ENCODE results near the gene PDZRN4.

Gene PDZRN4

DNA sequence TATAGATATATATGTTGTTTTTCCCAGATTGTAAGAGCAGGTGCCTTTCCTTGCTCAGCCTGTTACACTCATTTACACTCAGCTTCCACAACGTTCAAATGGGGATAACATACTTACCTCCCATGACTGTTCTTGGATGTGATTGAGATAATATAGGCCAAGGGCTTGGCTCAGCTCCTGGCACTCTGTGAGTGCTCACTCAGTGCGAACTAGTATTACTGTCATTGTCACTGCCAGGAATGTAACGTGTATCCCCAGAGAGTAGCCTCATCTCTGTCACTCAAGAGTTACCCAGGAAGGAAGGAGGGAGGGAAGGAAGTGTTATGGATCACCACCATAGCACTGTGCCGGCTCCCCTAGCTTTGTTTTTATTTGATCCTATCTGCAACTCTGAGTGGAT lies 307.9 kb downstream of the PDZRN4 start:
- in situ Hi-C loops (cut with MboI; ENCODE audit: low sequenced_read_pairs), result no loop called here

- in situ Hi-C loops (cut with MboI; ENCODE audit: low sequenced_read_pairs), result no loop called here
Measured at GRCh38 chr12:41497409-41497808, 309.3 kb downstream of the PDZRN4 start.

DNA sequence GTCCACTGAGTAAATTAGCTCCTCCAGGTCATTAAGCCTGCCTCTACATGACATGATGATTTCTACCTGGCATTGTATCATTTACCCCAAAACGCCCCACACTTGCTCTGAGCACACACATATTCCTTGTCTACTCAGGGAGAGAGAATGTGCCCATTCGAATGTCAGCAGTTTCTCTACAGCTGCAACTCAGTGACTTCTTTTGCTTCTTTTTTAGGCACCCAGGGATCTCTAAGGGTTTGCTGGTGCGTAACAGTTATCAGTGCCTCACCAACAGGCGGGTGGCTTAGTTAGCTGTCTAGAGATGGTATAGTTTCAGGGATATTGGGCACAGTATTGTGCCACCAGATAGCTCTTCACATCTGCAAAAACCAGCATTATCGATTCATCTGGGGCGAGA lies 316.9 kb downstream of the PDZRN4 start:
- in situ Hi-C loops (cut with MboI; ENCODE audit: low sequenced_read_pairs), result no loop called here

DNA sequence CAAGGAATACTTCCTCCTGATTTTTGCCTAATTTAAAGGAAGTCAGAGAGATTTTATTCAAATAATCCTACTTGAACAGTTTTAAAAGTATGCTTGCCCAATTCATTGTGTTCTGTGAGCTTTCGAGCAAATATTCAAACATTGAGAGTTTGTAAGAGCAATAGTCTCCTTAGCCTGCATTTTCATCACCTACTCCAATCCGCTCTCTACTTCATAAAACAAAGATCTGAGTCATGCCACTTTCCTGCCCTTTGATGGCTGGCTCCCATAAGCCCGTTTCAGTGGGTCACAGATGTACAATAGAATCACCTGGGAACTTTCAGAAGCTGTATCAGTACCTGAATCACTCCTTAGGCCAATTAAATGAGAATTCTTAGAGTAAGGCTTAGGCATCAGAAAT lies 319.2 kb downstream of the PDZRN4 start:
- in situ Hi-C loops (cut with MboI; ENCODE audit: low sequenced_read_pairs), result no loop called here

GRCh38 chr12:41509271-41510055 lies 321.3 kb downstream of the PDZRN4 start:
- in situ Hi-C loops (cut with MboI; ENCODE audit: low sequenced_read_pairs), result no loop called here

DNA sequence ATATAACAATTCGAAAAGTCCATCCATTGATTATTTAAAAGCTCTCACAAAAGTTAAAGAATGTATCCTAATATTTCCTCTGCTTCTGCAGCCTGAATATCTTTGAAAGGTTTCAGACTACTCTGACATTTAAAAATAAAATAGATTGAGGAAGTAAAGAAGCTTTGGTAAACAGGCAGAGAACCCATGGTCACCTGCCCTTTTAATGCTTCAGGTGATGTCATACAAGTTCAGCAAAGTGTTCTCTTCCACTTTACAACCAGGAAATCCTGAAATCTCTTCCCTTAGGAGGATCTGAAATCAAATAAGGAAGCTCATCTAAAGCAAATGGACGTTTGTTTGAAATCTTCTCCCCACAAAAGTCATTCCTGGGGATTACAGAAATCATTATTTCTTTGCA lies 322.4 kb downstream of the PDZRN4 start:
- in situ Hi-C loops (cut with MboI; ENCODE audit: low sequenced_read_pairs), result no loop called here

DNA sequence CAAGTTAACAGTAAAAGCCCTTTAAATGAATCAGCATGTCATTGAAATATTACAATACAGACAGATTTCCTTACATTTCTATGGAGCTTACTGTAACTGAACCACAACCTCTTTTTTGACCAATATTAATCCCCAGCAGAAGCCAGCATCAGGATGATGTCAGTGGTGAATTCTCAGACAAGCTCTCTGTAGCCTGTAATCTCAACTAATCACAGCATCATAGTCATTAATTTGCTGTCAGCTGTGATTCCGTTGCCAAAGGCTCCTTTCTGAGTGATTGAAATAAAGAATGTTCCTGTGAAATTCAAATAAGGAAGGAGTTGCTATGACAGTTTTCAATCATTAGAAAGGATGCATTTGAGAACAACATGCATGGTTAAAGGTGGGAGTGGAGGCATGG lies 323.1 kb downstream of the PDZRN4 start:
- in situ Hi-C loops (cut with MboI; ENCODE audit: low sequenced_read_pairs), result no loop called here

DNA sequence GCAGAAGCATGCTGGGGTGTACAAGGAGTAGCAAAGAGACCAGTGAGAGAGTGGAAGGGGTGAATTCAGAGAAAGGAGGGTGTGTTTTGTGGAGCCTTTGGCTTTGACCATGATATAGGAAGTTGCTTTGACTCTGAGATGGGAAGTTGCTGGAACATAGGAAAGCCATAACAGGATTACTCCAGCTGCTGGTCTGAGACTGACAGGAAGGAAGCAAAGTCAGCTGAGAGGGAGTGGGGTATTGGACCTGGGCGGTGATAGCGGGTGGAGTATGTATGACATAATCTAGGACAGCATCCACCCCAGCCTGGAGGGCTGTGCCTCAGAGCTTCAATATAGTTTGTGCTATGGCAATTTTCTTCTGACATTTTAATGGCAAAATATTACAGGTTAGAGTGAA lies 324.4 kb downstream of the PDZRN4 start:
- in situ Hi-C loops (cut with MboI; ENCODE audit: low sequenced_read_pairs), result no loop called here

- in situ Hi-C loops (cut with MboI; ENCODE audit: low sequenced_read_pairs), result no loop called here
Measured at GRCh38 chr12:41514021-41514777, 326.1 kb downstream of the PDZRN4 start.

GRCh38 chr12:41514907-41515306 lies 326.8 kb downstream of the PDZRN4 start:
- in situ Hi-C loops (cut with MboI; ENCODE audit: low sequenced_read_pairs), result no loop called here

DNA sequence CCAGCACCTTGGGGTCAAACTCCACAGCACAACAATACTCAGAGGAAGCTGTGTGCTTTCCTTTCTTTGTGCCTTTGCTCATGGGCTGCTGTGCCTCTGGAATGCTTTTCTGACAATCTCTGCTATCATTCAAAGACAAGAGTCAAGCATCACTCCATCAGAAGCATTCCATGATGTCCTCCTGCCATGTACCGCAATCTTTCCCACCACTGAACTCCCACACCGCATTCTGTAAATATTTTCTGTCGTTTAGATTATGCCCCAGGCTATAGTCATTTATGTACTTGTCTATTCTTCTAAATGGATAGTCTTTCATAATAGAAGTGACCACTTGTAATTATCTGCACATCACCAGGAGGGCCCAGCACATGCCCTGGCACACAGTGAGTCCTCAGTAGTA lies 327.8 kb downstream of the PDZRN4 start:
- in situ Hi-C loops (cut with MboI; ENCODE audit: low sequenced_read_pairs), result no loop called here

- in situ Hi-C loops (cut with MboI; ENCODE audit: low sequenced_read_pairs), result no loop called here
Measured at GRCh38 chr12:41520869-41521268, 332.7 kb downstream of the PDZRN4 start.

- in situ Hi-C loops (cut with MboI; ENCODE audit: low sequenced_read_pairs), result no loop called here
Measured at GRCh38 chr12:41521872-41522379, 333.8 kb downstream of the PDZRN4 start.

DNA sequence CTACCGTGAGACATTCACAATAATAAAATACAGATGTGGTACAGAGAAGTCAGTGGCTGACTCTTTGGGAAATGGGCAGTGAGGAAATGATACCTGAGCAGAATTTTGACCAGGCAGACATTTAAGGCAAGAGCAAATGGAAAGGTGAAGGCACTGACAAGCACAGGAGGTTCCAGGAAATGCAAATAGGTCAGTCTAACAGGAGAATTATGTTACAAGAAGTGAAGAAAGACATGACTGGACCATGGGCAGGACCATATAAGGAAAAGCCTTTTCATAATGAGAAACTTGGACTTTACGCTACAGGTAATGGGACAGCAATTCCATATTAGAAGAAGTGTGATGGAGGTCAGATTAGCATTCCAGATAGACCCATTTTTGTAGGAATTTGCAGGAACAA lies 338.9 kb downstream of the PDZRN4 start:
- in situ Hi-C loops (cut with MboI; ENCODE audit: low sequenced_read_pairs), result no loop called here

DNA sequence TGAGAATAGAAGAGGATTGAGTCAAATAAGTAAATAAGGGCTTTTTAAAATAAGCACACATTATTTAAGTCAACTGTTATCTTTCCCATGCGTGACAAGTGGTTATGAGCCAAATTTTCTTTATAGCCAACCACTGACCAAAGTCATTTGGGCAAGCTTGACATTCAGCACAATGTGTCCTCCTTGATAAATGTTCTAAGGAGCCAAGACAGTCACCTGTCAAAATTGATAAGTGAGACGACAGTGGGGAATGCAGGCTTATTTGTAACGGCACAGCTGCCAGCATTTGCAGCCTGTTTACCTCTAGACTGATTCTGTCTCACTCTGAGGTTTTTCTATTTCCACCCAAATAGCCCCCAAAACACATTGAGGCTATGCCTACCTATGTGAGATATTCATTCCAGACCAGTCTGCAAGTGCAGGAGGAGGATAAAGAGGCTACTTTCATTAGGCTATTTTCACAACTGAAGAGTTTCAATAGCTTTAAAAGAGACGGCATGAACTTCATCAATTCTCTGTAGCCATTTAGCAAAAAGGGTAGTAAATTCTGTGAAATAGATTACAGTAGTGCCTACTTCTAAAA lies 339.5 kb downstream of the PDZRN4 start:
- in situ Hi-C loops (cut with MboI; ENCODE audit: low sequenced_read_pairs), result no loop called here

DNA sequence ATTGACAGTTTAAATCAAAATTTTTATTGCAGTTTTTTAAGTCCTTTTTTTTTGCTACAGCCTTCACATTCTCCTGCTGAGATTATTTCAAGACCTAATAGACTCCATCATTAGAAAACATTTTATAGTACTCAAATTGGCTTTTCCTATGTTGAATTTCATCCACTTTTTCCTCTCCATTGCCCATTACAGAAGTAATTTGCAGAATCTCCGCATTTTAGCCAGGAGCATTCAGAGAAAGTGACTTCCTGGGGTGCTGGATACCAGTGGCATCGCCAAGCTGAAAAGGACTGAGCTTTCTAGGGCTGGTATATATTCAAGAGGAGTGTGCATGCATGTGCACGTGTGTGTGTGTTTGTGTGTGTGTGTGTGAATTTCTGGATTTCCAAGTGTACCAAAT lies 340.8 kb downstream of the PDZRN4 start:
- in situ Hi-C loops (cut with MboI; ENCODE audit: low sequenced_read_pairs), result no loop called here

DNA sequence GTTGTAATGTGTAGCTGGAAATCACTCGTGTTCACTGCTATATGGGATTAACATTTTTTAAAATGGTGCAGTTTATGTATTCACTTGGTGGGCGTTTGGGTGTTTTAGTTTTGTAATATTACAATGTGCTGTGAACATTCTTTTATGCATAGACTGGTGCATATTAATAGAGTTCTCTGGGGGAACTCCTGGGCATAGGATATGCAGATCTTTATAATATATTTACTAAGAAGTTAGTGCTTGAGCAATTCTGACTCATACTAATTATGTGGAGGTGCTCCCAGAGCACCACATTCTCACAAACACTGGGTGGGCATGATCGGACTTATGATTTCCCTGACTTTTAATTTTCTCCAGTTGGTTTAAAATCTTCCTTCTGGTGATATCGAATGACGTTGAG lies 342.3 kb downstream of the PDZRN4 start:
- in situ Hi-C loops (cut with MboI; ENCODE audit: low sequenced_read_pairs), result no loop called here

GRCh38 chr12:41531147-41531829 lies 343.2 kb downstream of the PDZRN4 start:
- in situ Hi-C loops (cut with MboI; ENCODE audit: low sequenced_read_pairs), result no loop called here

- in situ Hi-C loops (cut with MboI; ENCODE audit: low sequenced_read_pairs), result no loop called here
Measured at GRCh38 chr12:41532072-41532471, 344.0 kb downstream of the PDZRN4 start.

DNA sequence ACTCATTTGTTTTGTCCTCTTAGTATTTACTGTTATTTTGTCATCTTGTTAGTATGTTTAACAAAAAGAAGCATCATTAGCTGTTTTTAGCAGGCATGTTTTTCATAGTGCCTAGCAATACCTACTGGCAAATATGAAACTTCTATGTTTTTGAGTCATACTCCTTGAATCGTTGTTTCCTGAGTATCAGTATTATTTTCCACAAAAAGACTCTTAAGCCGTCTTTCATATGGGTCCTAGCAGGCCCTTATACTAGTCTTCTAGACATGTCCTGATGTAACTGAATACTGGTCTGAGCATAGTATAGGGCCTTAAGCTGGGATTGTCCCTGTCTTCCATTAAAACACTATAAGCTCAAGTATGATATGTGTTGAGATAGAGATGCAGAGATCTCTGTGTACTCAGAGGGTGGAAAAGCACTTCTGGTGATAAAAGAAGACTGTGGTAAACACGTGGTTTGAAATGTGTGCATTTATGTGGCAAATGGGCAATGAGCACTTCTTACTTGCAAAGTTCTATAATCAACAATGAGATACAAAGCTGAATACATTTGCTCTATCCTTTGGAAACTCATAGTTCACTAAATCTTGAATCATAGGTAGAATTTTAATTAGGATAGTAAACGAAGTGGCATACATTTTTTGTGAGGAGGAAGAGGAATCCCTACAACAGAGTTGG lies 348.8 kb downstream of the PDZRN4 start:
- in situ Hi-C loops (cut with MboI; ENCODE audit: low sequenced_read_pairs), result no loop called here

- in situ Hi-C loops (cut with MboI; ENCODE audit: low sequenced_read_pairs), result no loop called here
Measured at GRCh38 chr12:41537522-41537921, 349.4 kb downstream of the PDZRN4 start.

Data from HL-60/S4 treated with phorbol 12-myristate 13-acetate at 8.2 ng/mL for 4 days and 3 days (cell line).